MCF 10A (cell line): ENCODE data around the gene PGAP6. TPM values are rescaled to one million over a fixed set of nuclear protein-coding genes. Genes with fewer than 3 reads are reported as not detected.

Experiments used
- BruUV-seq: library from RNA; stranded (reverse); fragments of 400-500 nt; replicated peaks from 2 replicates; lab custom pipeline; 2021; lab: Mats Ljungman, UMichigan
- CTCF ChIA-PET: fragments of 300-600 bp; sonication (Branson Sonifier 250); formaldehyde crosslinking; extraction: SDS; loops from one replicate; lab custom pipeline; 2021; ENCODE audit warnings: antibody characterized with exemption, inconsistent platforms; lab: Yijun Ruan, JAX
- POLR2A ChIA-PET: fragments of 300-600, 350-650 bp; sonication (Branson Sonifier 250); formaldehyde crosslinking; extraction: SDS; loops from one replicate; lab custom pipeline; 2020; ENCODE audit warnings: antibody characterized with exemption, inconsistent platforms; lab: Yijun Ruan, JAX
- DNase-seq: peaks from one replicate; pipeline ENCODE4 v3.0.0-alpha.2; 2018; ENCODE audit not compliant: unreplicated experiment
- H3K27ac Mint-ChIP-seq: one replicate; pipeline ENCODE4 v1.8.0; 2022; ENCODE audit warnings: mild to moderate bottlenecking, low read depth, mixed read lengths; ENCODE audit not compliant: unreplicated experiment
- H3K27me3 Mint-ChIP-seq: one replicate; pipeline ENCODE4 v1.8.0; 2022; ENCODE audit warnings: mixed read lengths; ENCODE audit not compliant: insufficient read depth, unreplicated experiment
- H3K36me3 Mint-ChIP-seq: one replicate; pipeline ENCODE4 v1.8.0; 2022; ENCODE audit warnings: mild to moderate bottlenecking, moderate library complexity, mixed read lengths; ENCODE audit not compliant: insufficient read depth, unreplicated experiment
- H3K4me1 Mint-ChIP-seq: one replicate; pipeline ENCODE4 v1.8.0; 2022; ENCODE audit warnings: mixed read lengths; ENCODE audit not compliant: insufficient read depth, unreplicated experiment
- H3K4me3 Mint-ChIP-seq: one replicate; pipeline ENCODE4 v1.8.0; 2022; ENCODE audit warnings: mild to moderate bottlenecking, moderate library complexity, mixed read lengths; ENCODE audit not compliant: unreplicated experiment
- H3K9me3 Mint-ChIP-seq: one replicate; pipeline ENCODE4 v1.8.0; 2022; ENCODE audit warnings: mixed read lengths; ENCODE audit not compliant: unreplicated experiment
- CTCF ChIP-seq: fragments of 200-600 bp; IDR thresholded peaks from one replicate; pipeline ENCODE4 v1.8.0; 2022; ENCODE audit warnings: antibody characterized with exemption, mild to moderate bottlenecking; ENCODE audit not compliant: unreplicated experiment
- intact Hi-C: fragments of 100-400 bp; cut with micrococcal nuclease; formaldehyde crosslinking; loops from 2 replicates; pipeline ENCODE4 v1.14.1; 2022
- total RNA-seq: library from RNA; stranded (reverse); gene quantifications from 2 replicates; pipeline ENCODE4 v1.2.3, GENCODE V29; 2022

Gene PGAP6
- total RNA-seq, 1 experiment from 2014 or later: 18.3 TPM

GRCh38 chr16:426906-427249, 45.1 kb upstream of the PGAP6 start:
- peaks cover 21% of the 10 kb centered on the region for H3K36me3 Mint-ChIP-seq
- H3K27me3 Mint-ChIP-seq: no peaks in the 10 kb centered on the region
- H3K4me1 Mint-ChIP-seq: peaks cover 42% of the 10 kb centered on the region
- TF ChIP-seq CTCF: no peak
- DNase-seq: no peak
- H3K9me3 Mint-ChIP-seq: no peaks in the 10 kb centered on the region
- ChIA-PET CTCF (interaction anchor here (0.5 to 1.1 kb wide), 2 partner anchors 99 to 286 kb away, joined by 3 to 4 read pairs; no protein-coding TSS in a partner anchor), POLR2A (interaction anchor here (0.7 to 1.1 kb wide), 4 partner anchors 10 to 209 kb away, joined by 3 read pairs; partner anchors contain the start of genes METTL26 and PGAP6)
- H3K4me3 Mint-ChIP-seq: peak overlapping the region; percentile 73
- no TSS peak for BruUV-seq
- intact Hi-C loops: loop anchor here (10.0 kb wide), 2 partner anchors 68 to 98 kb away; partner anchors contain the start of gene CAPN15
- no peak overlapping the region for H3K27ac Mint-ChIP-seq

GRCh38 chr16:426115-426905, 44.5 kb upstream of the PGAP6 start:
- TF ChIP-seq CTCF: no peak
- POLR2A ChIA-PET: interaction anchor here (0.7 to 3.5 kb wide), 11 partner anchors 10 to 1842 kb away, joined by 3 to 40 read pairs (median 3); partner anchors contain the start of genes CAPN15, DECR2, METTL26 and PGAP6
- BruUV-seq: no TSS peak
- Mint-ChIP-seq H3K4me1 (peaks cover 42% of the 10 kb centered on the region), H3K9me3 (no peaks in the 10 kb centered on the region), H3K4me3 (peak overlapping the region; percentile 73), H3K27ac (no peak overlapping the region), H3K27me3 (no peaks in the 10 kb centered on the region), H3K36me3 (peaks cover 21% of the 10 kb centered on the region)
- intact Hi-C loops: loop anchor here (10.0 kb wide), 2 partner anchors 68 to 98 kb away; partner anchors contain the start of gene CAPN15
- peak; percentile 14 for DNase-seq
- CTCF ChIA-PET: interaction anchor here (0.5 to 1.1 kb wide), 4 partner anchors 27 to 361 kb away, joined by 3 to 4 read pairs (median 3); no protein-coding TSS in a partner anchor

GRCh38 chr16:425740-426114, 43.9 kb upstream of the PGAP6 start:
- H3K36me3 Mint-ChIP-seq: peaks cover 21% of the 10 kb centered on the region
- DNase-seq: no peak
- BruUV-seq: no TSS peak
- H3K27me3 Mint-ChIP-seq: no peaks in the 10 kb centered on the region
- H3K27ac Mint-ChIP-seq: peak overlapping the region; percentile 71
- ChIA-PET POLR2A (interaction anchor here (0.6 to 3.5 kb wide), 11 partner anchors 12 to 1843 kb away, joined by 3 to 40 read pairs (median 3); partner anchors contain the start of genes CAPN15, DECR2 and FAM234A), CTCF (interaction anchor here (0.7 kb wide), 1 partner anchor 361 kb away, joined by 3 read pairs; no protein-coding TSS in a partner anchor)
- TF ChIP-seq CTCF: no peak
- peak overlapping the region; percentile 72 for H3K4me3 Mint-ChIP-seq
- H3K9me3 Mint-ChIP-seq: no peaks in the 10 kb centered on the region
- intact Hi-C loops: loop anchor here (2.0 to 10.0 kb wide), 3 partner anchors 23 to 99 kb away; partner anchors contain the start of gene CAPN15
- H3K4me1 Mint-ChIP-seq: peaks cover 36% of the 10 kb centered on the region
